ENCODE data around the gene BUD31. TPM values are rescaled to one million over a fixed set of nuclear protein-coding genes. Genes with fewer than 3 reads are reported as not detected.

The BUD31 gene
- total and polyA plus RNA-seq, 2 experiments from 2014 or later, result 77.1 to 247 TPM

GRCh38 chr7:99380032-99380822 lies 28.5 kb upstream of the BUD31 start:
- Histone ChIP-seq H3K4me1 (ENCODE audit: insufficient read depth) (0 out of 2 replicates have a peak, but pooled peaks cover 10% of the 10 kb centered on the region), H3K27me3 (ENCODE audit: insufficient read depth) (no peaks in the 10 kb centered on the region), H3K4me2 (peak overlapping the region; percentile 60; the same call in 1 of the 2 replicates), H4K20me1 (replicated peaks; ENCODE audit: insufficient read depth) (peaks cover 28% of the 10 kb centered on the region), H3K27ac (ENCODE audit: low read depth) (peak overlapping the region; percentile 55; the same call in 1 of the 2 replicates), H3K9me2 (ENCODE audit: insufficient read depth) (no peaks in the 10 kb centered on the region), H3K4me3 (no peak overlapping the region; the same call in 1 of the 2 replicates), H2AFZ (no peak overlapping the region), H3K36me3 (ENCODE audit: insufficient read depth) (no peaks in the 10 kb centered on the region), H3K79me2 (replicated peaks; ENCODE audit: insufficient read depth) (peaks cover 26% of the 10 kb centered on the region), H3F3A (replicated peaks; ENCODE audit: low read depth) (no peaks in the 10 kb centered on the region)
- Mint-ChIP-seq H3K4me1 (peaks cover 14% of the 10 kb centered on the region), H3K9me3 (no peaks in the 10 kb centered on the region), H3K27me3 (ENCODE audit: insufficient read depth, low read depth, poor library complexity) (peaks cover 13% of the 10 kb centered on the region), H3K27ac (peak overlapping the region; percentile 73), H3K4me3 (peak overlapping the region; percentile 25; the same call in 2 of the 3 replicates), H3K36me3 (ENCODE audit: low read depth) (peaks cover 12% of the 10 kb centered on the region)
- ATAC-seq (peak; percentile 23), DNase-seq (ENCODE audit: low spot score) (peak; percentile 49)
- no peak for TF ChIP-seq POLR2AphosphoS5 (IDR thresholded peaks at IDR 0.05; ENCODE audit: low read depth)
- TF ChIP-seq JUNB (IDR thresholded peaks at IDR 0.05; ENCODE audit: unreplicated experiment), result no peak
- TF ChIP-seq, protein P1, sequence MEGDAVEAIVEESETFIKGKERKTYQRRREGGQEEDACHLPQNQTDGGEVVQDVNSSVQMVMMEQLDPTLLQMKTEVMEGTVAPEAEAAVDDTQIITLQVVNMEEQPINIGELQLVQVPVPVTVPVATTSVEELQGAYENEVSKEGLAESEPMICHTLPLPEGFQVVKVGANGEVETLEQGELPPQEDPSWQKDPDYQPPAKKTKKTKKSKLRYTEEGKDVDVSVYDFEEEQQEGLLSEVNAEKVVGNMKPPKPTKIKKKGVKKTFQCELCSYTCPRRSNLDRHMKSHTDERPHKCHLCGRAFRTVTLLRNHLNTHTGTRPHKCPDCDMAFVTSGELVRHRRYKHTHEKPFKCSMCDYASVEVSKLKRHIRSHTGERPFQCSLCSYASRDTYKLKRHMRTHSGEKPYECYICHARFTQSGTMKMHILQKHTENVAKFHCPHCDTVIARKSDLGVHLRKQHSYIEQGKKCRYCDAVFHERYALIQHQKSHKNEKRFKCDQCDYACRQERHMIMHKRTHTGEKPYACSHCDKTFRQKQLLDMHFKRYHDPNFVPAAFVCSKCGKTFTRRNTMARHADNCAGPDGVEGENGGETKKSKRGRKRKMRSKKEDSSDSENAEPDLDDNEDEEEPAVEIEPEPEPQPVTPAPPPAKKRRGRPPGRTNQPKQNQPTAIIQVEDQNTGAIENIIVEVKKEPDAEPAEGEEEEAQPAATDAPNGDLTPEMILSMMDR (conservative IDR thresholded peaks at IDR 0.05; ENCODE audit: low read depth in 2 of 2), result no peak
- no peak for TF ChIP-seq NANOG (IDR thresholded peaks at IDR 0.05; ENCODE audit: borderline replicate concordance)
- no peak for TF ChIP-seq CREB1 (CRISPR knock-in tag; IDR thresholded peaks at IDR 0.05; ENCODE audit: low read depth)
- no peak for TF ChIP-seq EZH2 (IDR thresholded peaks at IDR 0.05; ENCODE audit: low read depth, unreplicated experiment)
- no peak for TF ChIP-seq ZNF462 (CRISPR knock-in tag; IDR thresholded peaks at IDR 0.05)
- TF ChIP-seq EZH2phosphoT487 (IDR thresholded peaks at IDR 0.05; ENCODE audit: unreplicated experiment), result no peak
- TF ChIP-seq ZNF114 (CRISPR knock-in tag; IDR thresholded peaks at IDR 0.05), result no peak
- TF ChIP-seq, protein P2, sequence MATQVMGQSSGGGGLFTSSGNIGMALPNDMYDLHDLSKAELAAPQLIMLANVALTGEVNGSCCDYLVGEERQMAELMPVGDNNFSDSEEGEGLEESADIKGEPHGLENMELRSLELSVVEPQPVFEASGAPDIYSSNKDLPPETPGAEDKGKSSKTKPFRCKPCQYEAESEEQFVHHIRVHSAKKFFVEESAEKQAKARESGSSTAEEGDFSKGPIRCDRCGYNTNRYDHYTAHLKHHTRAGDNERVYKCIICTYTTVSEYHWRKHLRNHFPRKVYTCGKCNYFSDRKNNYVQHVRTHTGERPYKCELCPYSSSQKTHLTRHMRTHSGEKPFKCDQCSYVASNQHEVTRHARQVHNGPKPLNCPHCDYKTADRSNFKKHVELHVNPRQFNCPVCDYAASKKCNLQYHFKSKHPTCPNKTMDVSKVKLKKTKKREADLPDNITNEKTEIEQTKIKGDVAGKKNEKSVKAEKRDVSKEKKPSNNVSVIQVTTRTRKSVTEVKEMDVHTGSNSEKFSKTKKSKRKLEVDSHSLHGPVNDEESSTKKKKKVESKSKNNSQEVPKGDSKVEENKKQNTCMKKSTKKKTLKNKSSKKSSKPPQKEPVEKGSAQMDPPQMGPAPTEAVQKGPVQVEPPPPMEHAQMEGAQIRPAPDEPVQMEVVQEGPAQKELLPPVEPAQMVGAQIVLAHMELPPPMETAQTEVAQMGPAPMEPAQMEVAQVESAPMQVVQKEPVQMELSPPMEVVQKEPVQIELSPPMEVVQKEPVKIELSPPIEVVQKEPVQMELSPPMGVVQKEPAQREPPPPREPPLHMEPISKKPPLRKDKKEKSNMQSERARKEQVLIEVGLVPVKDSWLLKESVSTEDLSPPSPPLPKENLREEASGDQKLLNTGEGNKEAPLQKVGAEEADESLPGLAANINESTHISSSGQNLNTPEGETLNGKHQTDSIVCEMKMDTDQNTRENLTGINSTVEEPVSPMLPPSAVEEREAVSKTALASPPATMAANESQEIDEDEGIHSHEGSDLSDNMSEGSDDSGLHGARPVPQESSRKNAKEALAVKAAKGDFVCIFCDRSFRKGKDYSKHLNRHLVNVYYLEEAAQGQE (IDR thresholded peaks at IDR 0.05; ENCODE audit: unreplicated experiment), result no peak
- no peak for TF ChIP-seq ETS1 (IDR thresholded peaks at IDR 0.05)
- no peak for TF ChIP-seq ZNF331 (CRISPR knock-in tag; IDR thresholded peaks at IDR 0.05; ENCODE audit: low read depth)
- TF ChIP-seq STAT1 (IDR thresholded peaks at IDR 0.05; ENCODE audit: unreplicated experiment), result no peak
